ENCODE measurements around the gene DNAJC17.
A peak's percentile ranks its signal among the peaks of the same experiment; 100 is the strongest.

DNAJC17 gene

DNA sequence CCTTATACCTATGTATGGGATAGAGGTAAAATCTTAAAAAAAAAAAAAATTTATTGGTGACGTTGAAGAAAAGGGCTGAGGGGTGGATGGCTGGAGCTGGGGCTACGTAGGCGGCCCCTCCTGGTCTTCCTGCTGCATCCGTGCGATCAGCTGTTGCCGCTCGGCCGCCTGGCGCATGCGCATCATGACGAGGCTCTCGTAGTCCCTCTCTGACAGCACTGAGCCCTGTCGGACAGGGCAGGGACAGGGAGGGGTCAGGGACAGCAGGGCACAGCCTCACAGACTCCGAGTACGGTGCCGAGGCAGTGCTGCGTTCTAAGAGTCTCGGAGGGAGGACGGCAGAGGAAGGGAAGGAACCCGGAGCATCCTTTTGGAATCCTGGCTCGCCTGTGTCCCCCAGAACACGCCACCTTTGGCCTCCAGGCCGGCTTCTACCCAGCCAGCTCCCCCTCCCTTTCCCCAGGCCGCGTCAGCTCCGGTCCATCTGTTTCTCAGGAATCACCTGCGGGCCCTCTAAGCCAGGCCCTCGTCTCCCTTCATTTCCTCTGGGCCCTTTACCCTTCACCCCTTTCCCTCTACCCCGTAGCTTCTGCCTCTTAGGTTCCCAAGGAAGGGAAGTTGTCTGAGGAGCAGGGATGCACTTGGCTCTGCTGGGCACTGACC, 39.3 kb downstream of the DNAJC17 start:
- DNase-seq: no peak

- no peak for DNase-seq
These were observed 40.1 kb downstream of the DNAJC17 start for GRCh38 chr15:40766906-40767837.

DNA sequence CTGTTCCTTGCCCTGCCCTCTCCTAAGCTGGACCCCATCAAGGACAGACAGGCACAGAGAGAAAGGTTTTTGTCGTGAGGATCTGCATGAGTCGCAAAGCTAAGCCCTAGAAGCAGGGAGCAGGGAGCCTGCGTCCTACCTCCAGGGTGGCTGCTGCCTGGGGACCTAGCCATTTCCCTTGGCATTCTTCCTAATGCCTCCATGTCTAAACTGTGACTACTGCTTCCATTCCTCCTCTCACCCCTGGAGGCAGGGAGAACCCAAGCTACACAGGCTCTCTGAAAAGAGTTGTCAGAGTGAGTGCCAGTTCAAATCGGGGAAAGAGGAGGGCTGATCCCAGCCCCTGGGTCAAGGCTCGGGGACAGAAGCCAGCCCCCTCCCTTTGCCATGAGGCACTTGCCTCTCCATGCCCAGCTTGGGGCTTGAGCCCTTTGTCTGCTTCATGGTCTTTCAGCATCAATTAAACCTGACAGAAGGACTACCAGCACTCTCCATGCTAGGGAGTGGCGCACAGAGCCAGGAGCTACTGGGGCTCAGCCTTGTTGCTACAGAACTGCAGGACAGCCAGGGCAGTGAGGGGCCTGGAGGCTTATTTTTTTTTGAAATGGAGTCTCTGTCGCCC, 41.0 kb downstream of the DNAJC17 start:
- DNase-seq: peak in 1 of 58 donors; percentile 36

DNA sequence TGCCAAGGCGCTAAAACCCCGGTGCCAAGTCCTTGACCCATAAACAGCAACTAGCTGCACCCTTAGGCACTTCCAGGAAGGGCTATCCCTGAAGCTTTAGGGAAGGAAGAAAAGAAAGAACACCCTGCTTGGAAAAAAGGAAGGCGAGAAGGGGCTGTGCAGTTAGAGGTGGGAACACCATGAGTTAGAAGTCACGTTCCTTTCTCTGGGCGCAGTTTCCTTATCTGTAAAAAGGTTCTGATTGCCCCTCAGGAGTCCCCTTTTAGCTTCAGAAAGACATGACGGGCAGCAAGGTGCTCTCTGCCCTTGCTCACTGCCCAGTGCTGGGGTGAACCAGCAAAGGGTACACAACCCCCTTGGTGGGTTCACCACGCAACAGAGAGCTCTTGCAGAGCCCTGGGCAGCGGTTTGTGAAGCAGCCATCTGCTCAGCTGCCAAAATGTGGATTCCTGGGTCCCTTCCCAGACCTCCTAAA, 42.6 kb downstream of the DNAJC17 start:
- peak in 1 of 58 donors; percentile 25 for DNase-seq

DNA sequence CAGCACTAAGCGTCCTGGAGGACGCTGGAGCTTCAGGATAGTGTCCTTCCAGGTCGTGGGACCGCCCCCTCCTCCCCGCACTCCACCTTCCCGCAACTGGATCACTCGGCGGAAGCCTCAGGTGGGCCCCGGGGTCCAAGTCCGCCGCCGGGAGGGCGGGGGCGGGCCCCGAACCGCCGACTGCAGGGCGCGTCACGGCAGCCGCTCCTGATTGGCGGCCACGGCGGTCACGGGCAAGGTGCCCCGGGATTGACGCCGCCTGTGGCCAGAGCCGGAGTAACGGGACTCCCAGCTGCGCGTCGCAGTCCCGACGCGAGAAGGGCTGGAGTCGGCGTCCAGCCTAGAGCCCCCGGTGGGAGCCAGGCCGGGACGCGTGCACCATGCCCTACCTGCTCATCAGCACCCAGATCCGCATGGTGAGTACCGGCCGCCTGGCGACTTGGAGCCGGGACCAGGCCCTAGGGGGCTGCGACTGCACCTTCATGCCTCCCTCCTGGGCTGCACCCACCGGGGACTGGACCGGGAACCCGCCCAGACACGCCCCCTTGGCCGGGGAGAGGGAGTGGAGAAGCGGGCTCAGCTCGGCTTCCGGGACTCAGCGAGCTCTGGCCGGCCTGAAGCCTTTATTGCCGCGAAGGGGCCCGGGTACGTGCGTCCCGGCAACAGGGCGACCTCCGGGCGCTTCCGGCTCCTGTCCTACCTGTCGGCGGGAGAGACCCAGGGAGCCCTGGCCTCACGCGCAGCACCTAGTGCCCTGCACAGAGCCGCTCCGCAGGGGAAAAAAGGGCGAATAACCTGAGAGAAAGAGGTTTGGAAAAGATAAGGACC, 43.3 kb downstream of the DNAJC17 start, which contains the start of gene GCHFR:
Gene GCHFR (plus strand): TSS at position 268 of the 828 bp plus-strand sequence. CDS start 113 bp downstream, at position 381.
- DNase-seq: peak in 39 of 58 donors; percentile 13 to 70 (median 44)

DNA sequence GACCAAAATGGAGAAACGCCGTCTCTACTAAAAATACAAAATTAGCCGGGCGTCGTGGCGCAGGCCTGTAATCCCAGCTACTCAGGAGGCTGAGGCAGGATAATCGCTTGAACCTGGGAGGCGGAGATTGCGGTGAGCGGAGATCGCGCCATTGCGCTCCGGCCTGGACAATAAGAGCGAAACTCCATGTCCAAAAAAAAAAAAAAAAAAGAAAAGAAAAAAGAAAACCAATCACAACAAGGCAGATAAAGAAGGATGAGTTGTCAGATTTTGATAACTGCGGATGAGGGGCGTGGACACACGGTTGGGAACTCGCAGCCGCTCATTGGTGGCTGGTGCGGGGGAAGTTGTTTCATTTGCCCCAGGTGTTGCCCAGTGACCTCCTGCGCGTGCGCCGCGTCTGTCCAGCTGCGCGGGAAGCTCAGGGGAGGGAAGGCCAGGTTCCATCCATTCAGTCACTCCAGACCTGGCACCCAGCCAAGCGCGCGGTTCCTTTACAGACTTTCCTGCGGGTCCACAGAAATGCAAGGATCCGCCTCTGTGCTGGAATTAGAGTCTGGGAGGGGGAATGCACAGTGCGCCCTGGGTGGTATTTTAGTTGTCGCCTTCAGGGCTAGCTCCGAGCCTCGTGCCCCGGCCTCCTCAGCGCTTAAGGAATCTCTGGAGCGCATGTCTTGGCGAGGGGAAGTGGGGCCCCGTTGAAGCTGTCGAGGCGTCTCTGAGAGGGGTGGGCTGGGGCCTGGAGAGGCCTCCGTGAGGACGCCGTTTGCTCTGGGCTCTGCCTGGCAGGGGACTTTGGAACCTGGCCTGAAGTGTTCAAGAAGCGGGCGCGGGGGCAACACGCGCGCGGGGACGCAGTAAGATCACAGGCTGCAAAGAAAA, 44.1 kb downstream of the DNAJC17 start:
- peak in 11 of 58 donors; percentile 9 to 67 (median 31) for DNase-seq

DNA sequence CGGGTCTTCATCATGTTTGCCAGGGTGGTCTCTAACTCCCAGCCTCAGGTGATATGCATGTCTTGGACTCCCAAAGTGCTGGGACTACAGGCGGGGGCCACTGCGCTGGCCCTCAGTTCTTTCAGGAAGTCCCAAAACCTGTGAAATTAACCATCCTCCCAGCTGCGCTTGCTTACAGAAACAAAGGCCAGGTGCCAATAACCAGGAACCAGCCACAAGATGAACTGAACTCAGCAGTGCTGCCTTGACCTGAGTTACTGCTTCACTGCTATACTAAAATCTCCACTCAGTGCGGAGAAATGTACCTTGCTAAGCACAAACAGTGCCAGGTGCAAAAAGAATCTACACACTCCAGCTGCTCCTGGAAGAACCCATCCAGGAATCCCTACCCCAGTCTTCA, 47.3 kb downstream of the DNAJC17 start:
- DNase-seq: no peak

- no peak for DNase-seq
These were observed 50.3 kb downstream of the DNAJC17 start for GRCh38 chr15:40756938-40757337.

DNA sequence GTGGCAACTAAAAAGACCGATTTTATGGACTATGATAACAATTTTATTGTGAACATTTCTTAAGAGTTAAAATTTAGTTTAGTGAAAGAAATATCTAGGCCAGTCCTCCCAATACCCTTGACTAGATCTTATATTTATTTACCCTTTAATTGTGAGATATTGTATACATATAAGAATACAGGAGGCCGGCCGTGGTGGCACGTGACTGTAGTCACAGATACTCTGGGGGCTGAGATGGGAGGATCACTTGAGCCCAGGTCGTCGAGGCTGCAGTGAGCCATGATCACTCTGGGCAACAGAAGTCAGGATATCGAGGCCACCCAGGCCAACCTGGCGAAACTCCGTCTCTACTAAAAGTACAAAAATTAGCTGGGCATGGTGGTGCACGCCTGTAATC, 51.5 kb downstream of the DNAJC17 start:
- no peak for DNase-seq

- peak in 57 of 58 donors; percentile 18 to 93 (median 83) for DNase-seq
These were observed 52.1 kb downstream of the DNAJC17 start, which contains the start of gene RMDN3 for GRCh38 chr15:40754883-40755811. Gene RMDN3, minus strand, starts transcription at chr15:40755254. Its CDS starts 471 bp downstream, at chr15:40754783.

GRCh38 chr15:40754574-40754882, 52.7 kb downstream of the DNAJC17 start:
- peak in 3 of 58 donors; percentile 18 to 59 (median 24) for DNase-seq

DNA sequence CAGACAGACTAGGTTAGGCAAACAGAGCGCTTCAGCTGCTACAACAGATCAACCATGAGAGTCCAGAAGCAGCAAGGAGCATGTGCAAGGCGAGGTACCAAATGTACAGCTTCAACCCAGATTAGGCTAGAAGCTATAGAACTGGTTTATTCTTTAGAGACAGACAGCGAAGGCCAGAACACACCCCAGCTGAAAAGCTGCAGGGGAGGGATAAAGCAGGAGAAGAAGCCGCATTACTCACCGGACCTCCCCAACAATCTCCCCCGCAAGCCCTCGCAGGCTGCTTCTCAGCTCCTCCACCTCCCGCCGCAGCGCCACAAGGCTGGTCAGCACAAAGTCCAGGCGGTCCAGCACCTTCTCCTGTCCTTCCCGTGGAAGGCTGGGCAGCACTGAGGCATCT, 55.5 kb downstream of the DNAJC17 start:
- DNase-seq: peak in 2 of 58 donors; percentile 15 to 26

DNA sequence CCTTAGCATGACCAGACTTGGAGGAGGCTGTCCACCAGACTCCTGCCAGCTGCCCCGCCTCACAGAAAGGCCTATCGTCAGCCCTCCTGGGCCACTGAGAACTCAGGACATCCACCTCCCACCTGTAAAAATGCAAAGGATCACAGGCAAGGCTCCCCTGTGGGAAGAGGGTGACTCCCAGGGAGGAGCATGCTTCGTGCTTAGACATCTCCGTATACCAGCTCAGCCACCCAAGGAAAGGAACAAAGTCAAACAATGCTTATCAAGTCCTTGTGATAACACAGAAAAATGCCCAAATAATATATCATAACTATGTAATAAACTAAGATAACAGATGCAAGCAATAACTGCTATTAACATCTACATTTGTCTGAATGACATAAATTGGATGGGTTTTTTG, 56.4 kb downstream of the DNAJC17 start:
- DNase-seq: no peak

DNA sequence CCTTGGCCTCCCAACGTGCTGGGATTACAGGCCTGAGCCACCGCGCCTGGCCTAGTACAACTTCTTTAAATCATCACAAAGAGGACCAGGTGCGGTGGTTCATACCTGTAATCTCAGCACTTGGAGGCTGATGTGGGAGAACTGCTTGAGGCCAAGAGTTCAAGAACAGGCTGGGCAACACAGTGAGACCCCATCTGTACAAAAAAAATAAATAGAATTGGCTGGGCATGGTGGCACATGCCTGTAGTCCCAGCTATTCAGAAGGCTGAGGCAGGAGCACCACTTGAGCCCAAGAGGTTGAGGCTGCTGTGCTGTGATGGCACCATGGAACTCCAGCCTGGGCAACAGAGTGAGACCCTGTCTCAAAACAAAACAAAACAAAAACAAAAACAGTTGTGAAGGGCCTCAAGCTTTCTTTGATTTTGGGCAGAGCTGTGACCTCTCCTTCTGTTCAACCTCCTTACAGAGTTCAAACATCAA, 58.1 kb downstream of the DNAJC17 start:
- DNase-seq: no peak

GRCh38 chr15:40747685-40748631, 59.3 kb downstream of the DNAJC17 start:
- no peak for DNase-seq

DNA sequence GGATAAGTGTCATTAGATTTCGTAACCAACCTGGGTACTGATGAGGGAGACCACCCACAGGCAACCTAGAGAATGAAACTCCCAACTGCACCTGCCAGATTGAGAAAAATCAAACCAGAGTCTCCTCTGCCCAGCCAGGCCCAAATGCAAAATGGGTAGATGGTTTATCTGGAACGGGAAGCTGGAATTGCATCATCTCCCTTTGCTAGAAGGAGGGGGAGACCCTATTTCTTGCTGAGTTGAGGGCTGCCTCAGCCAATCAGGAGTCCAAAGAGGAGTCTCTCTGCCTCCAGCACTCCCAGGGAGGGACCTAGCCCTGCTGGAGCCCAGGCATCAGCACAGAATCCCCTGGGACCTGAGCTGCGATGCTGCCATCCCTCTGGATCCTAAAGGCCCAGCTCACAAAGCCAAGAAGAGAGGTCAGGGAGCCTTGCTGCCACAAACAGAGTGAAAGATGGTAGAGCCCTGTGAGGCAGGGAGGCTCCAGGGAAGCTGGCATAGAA, 60.3 kb downstream of the DNAJC17 start:
- DNase-seq: no peak

GRCh38 chr15:40744815-40745152, 62.5 kb downstream of the DNAJC17 start:
- DNase-seq: no peak

All from anterior cingulate cortex (tissue), 58 donors.